Measurements from ENCODE around the gene ODF2. TPM values are rescaled to one million over a fixed set of nuclear protein-coding genes. Genes with fewer than 3 reads are reported as not detected.

ODF2 gene
- total RNA-seq, 3 donors from 2014 or later = 23.1 to 27.9 (median 25.1) TPM

- peaks cover 3 to 4% of the 10 kb centered on the region in 2 donors for H3K4me1 ChIP-seq
- no peak overlapping the region for H3K4me3 ChIP-seq
- DNase-seq (ENCODE audit: low spot score in 2 of 2) = no peak
- intact Hi-C loops (cut with DNase I; ENCODE audit: low total_unique reads) = no loop called here
- H3K9me3 ChIP-seq = no peaks in the 10 kb centered on the region
- no peak overlapping the region for H3K27ac ChIP-seq
- TF ChIP-seq CTCF (IDR thresholded peaks at IDR 0.05) = no peak
- no peak for TF ChIP-seq POLR2A (IDR thresholded peaks at IDR 0.05)
- TF ChIP-seq POLR2AphosphoS5 (IDR thresholded peaks at IDR 0.05) = no peak
- H3K36me3 ChIP-seq = no peaks in the 10 kb centered on the region
- H3K27me3 ChIP-seq = no peaks in the 10 kb centered on the region
These were observed 93.1 kb downstream of the ODF2 start for GRCh38 chr9:128548876-128549275.

- no peak overlapping the region for H3K4me3 ChIP-seq
- H3K27ac ChIP-seq = peak overlapping the region; percentile 90 to 98
- no peak for DNase-seq (ENCODE audit: low spot score in 2 of 2)
- no peaks in the 10 kb centered on the region for H3K27me3 ChIP-seq
- no peaks in the 10 kb centered on the region for H3K9me3 ChIP-seq
- TF ChIP-seq CTCF (IDR thresholded peaks at IDR 0.05) (no peak), POLR2A (IDR thresholded peaks at IDR 0.05) (no peak), POLR2AphosphoS5 (IDR thresholded peaks at IDR 0.05) (no peak)
- intact Hi-C loops (cut with DNase I; ENCODE audit: low total_unique reads) = no loop called here
- peaks cover 11 to 16% of the 10 kb centered on the region in 2 donors for H3K4me1 ChIP-seq
- H3K36me3 ChIP-seq = no peaks in the 10 kb centered on the region
These were observed 94.4 kb downstream of the ODF2 start for GRCh38 chr9:128550226-128550625.

Other genes starting within 250 kb of the ODF2 start
- 100 to 1,000 TPM in 1 of 3 donors, 10 to 100 TPM in 2; 87.7 to 121 (median 97.5) TPM for gene GOLGA2, start 180.0 kb upstream of the ODF2 start, total RNA-seq
- gene SWI5, start 179.7 kb upstream of the ODF2 start, total RNA-seq = 10 to 100 TPM; 25.8 to 39.7 (median 31.4) TPM
- gene TRUB2, start 133.6 kb upstream of the ODF2 start, total RNA-seq = 10 to 100 TPM; 11.8 to 19.8 (median 18.0) TPM
- 10 to 100 TPM; 30.2 to 59.7 (median 46.2) TPM for gene COQ4, start 133.2 kb upstream of the ODF2 start, total RNA-seq
- 10 to 100 TPM; 11.3 to 18.7 (median 15.8) TPM for gene SLC27A4, start 115.5 kb upstream of the ODF2 start, total RNA-seq
- gene URM1, start 84.6 kb upstream of the ODF2 start, total RNA-seq = 10 to 100 TPM; 21.3 to 24.1 (median 23.8) TPM
- gene CERCAM, start 35.1 kb upstream of the ODF2 start, total RNA-seq = 10 to 100 TPM; 19.8 to 47.5 (median 30.5) TPM
- gene GLE1, start 48.7 kb downstream of the ODF2 start, total RNA-seq = 10 to 100 TPM; 22.9 to 31.9 (median 26.7) TPM
- 100 to 1,000 TPM; 217 to 264 (median 254) TPM for gene SPTAN1, start 96.6 kb downstream of the ODF2 start, total RNA-seq
- 10 to 100 TPM; 23.7 to 67.0 (median 54.1) TPM for gene DYNC2I2, start 200.8 kb downstream of the ODF2 start, total RNA-seq
- 100 to 1,000 TPM; 142 to 168 (median 158) TPM for gene SET, start 233.2 kb downstream of the ODF2 start, total RNA-seq
- gene PKN3, start 246.5 kb downstream of the ODF2 start, total RNA-seq = 1 to 10 TPM; 2.6 to 8.5 (median 7.0) TPM

Measured in breast epithelium (tissue), 4 donors.